GM19035 (cell line): ENCODE results near the gene NUP50.
"Not testable (repeated sequence)": the region's sequence is repeated elsewhere in the genome, so short reads cannot be mapped to it uniquely, and the experiment has no call there.

Experiments
- ATAC-seq: cut with Tn5 transposase; IDR thresholded peaks from one replicate; pipeline ENCODE4 v1.9.1; 2021; ENCODE audit not compliant: unreplicated experiment

NUP50 gene

DNA sequence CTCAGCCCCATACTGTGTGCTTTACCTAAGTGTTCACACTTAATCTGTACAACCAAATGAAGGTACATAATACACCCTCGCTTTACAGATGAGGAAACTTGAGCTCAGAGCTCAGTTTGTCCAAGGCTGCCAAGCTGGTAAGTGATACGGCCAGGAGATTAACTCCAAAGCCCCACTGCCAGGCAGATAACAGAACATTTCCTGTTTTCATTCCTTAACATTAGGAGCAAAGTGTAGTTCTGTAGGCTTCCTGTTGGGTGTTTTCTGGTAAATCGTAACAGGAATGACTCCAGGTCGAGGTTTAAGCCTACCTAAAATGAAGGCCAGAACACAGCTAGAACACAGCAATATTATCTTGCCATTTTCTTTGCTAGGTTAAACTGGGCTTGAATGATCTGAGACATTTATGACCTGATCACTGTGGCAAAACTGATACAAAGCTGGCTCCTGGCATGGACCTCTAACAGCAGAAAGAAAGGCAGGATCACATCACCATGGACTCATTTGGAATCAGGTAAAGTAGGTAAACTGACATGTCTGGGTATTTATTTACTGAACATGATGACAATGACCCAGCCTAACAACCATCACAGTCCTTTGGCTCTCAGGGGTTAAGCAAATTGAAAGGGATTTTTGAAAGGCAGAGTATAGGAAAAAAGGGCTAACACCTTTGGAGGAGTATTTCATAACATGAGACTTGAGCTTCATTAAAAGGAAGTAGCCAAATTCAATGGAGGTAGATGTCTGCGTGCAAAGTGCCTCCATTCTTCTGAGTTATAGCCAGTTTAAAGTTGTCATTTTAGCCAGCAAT, 3.9 kb upstream of the NUP50 start:
- no peak for ATAC-seq

DNA sequence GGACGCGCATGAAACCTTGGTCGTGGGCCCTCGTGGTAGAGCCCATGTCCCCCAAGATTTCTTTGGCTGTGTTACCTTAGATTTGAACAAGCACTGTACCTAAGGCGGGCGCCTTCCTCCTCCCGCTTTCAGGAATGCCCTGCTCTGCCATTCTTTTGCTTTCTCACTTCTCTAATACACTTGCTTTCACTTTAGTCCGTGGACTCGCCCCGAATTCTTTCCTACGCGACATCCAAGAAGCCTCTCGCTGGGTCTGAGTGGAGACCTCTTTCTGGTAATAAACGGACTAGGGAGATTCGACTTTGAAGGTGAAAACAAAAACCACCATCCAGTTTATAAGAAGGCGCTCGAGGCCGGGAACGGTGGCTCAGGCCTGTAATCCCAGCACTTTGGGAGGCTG, 1.2 kb upstream of the NUP50 start:
- no peak for ATAC-seq

- peak; percentile 5 for ATAC-seq
Measured at GRCh38 chr22:45163099-45163450, 650 bp upstream of the NUP50 start.

DNA sequence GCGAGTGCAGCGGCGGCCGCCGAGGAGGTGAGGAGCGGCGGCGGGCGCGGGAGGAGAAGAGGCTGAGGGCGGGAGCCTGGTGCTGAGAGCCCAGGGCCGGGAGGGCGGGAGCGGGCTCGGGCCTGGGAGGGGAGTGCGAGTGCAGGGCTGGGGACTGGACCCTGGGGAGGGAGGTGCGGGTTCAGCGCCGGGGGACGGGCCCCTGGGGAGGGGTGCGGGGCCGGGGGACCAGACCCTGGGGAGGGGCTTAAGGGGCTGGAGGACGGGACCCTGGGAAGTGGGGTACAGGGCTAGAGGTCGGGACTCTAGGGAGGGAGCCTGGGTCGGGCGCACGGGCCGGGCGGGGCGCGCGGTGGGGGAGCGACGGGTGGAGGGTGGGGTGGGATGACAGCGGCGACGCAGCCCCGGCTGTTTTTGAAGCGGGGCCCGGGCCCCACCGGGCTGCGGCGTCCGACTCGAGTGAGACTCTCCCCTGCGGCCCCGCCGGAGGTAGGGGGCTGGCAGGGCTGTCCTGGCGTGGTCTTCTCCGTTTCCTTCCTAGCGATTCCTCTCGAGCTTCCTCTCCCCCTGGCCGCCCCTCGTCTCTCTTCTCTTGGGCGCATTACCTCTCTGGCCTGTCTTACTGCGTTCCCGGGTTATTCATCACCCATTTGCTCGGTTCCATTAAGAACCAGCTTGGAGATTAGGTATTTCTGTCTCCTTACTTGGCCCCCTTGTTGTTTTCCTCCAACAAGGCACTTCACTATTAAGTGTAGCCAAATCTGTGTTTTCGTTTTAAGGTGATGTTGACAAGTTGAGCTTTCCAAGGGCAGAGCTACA, 754 bp downstream of the NUP50 start:
- ATAC-seq, result peak; percentile 32

GRCh38 chr22:45166932-45167331, 3.2 kb downstream of the NUP50 start:
- ATAC-seq, result no peak

GRCh38 chr22:45169591-45170466, 6.1 kb downstream of the NUP50 start:
- ATAC-seq, result no peak

DNA sequence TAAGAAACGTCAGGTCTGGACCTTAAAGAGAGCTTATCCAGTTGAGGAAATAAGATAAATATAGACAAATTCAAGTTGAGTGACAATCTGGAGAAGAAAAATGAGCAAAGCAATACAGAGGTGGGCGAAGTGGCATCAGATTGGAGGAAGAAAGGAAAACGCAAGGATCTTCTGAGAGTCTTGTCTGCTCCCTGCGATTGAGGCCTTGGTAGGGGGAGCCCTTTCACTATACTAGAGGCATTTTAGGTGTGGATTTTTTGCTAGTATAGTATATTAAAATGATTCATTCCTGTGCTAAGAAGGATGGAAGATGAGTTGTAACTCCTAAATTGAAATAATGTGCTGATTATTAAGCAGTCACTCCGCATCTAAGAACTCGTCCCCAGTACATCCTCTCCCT, 8.1 kb downstream of the NUP50 start:
- ATAC-seq, result no peak

DNA sequence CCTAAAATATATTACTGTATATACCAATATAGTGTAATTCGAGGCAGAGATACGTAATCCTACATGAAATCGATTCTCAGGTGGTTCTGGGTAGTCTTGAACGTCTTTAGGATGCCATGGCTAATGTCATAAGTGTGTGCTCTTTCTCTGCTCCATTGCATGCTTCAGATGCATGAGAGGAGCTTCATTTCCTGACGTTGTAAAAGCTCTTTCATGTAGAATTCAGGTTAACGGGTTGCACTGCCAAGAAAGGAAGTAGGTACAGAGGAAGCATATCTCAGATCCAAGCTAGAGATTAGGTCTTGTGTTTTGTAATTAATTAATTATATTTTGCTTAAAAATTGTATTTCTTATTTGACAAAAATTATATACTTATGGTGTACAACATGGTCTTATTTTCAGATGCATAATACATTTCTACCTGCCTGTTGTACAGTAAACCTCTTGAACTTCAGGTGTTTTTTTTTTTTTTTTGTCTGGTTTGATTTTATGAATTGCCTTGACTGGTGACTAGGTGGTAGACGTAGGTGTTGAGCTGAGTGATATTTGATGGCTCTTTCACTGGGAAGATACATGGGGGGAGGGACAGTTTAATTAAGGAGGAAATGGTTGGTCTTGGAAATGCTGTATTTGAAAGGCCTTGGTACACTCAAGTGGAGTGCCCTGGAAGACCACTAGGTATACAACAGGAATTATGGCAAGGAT, 9.3 kb downstream of the NUP50 start:
- no peak for ATAC-seq

DNA sequence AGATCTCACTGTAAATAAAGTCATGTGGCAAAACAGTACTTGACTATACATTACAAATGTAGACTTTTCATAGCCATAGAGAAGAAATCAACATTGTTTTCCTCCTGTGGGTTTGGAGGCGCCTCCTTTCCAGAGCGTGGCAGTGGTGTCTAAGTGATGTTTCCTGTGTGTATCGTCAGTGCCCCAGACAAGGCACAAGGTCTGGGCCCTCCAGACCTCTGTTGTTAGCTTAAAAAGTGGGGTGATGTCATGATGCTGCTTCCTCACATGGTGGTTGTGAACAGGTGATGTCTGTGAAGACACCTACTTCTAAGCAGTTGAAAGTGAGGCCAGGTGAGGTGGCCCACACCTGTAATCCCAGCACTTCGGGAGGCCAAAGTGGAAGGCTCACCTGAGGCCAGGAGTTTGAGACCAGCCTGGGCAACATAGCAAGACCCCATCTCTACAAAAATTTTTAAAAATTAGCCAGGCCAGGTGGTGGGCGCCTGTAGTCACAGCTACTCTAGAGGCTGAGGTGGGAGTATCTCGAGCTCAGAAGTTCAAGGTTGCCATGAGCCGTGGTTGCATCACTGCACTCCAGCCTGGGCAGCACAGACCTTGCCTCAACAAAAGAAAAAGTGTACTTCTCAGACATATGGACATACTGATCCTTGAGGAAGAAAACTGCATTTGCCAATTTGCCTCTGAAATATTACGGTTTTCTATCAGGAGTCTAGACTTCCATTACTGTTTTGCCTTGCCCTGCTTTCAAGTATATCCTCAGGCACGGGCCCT, 15.7 kb downstream of the NUP50 start:
- ATAC-seq, result no peak

DNA sequence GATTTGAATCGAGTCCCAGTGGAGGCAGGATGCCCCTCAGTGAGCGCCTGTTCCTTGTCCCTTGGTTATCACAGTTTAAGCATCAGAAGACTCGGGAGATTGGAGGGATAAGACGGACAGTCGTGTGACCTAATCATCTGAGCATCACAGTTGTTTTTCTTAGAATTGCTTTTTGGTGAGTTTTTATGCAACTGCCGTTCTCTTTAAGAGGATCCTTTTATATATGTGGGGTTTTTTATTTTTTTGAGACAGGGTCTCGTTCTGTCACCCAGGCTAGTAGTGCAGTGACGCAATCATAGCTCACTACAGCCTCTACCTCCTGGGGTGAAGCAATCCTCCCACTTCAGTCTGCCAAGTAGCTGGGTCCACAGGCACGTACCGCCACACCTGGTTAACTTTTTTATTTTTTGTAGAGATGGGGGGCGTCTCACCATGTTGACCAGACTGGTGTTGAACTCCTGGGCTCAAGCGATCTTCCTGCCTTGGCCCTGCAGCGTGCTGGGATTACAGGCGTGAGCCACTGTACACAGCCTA, 16.5 kb downstream of the NUP50 start:
- no peak for ATAC-seq

DNA sequence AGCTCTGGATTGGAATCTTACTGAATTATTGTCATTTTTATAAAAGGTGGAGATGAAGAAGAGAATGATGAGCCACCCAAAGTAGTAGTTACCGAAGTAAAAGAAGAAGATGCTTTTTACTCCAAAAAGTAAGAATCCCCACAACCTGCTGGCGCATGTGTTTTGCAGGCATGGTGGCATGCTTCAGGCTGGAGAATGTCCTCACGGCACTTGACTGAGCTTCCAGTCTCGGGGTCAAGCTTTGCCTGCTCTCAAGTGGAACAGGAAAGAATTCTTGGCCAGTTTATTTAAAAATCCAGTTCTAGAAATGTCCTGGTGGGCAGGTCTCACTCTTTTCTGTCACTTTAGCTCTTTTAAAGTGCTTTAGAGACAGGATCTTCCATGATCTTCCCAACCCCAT, 17.5 kb downstream of the NUP50 start:
- no peak for ATAC-seq

- no peak for ATAC-seq
Measured at GRCh38 chr22:45181766-45182165, 18.0 kb downstream of the NUP50 start.

DNA sequence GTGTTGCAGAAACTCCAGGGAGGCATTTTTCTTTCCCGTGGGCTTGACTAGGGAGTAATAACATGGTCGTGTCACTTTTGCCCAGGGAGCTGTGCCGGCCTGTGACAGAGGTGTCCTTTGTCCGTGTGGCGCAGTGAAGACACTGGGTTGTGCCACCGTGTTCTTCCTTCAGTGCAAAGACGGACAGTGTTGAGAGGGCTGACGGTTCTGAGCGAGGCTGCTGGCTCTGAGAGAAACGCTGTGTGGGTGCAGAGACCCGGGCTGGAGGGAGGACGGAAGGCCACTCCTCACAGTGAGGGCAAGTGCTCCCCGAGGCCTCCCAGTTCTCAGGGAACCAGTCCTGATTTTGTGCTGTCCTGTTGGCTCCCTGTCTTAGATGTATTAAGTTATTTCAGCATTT, 20.2 kb downstream of the NUP50 start:
- no peak for ATAC-seq

DNA sequence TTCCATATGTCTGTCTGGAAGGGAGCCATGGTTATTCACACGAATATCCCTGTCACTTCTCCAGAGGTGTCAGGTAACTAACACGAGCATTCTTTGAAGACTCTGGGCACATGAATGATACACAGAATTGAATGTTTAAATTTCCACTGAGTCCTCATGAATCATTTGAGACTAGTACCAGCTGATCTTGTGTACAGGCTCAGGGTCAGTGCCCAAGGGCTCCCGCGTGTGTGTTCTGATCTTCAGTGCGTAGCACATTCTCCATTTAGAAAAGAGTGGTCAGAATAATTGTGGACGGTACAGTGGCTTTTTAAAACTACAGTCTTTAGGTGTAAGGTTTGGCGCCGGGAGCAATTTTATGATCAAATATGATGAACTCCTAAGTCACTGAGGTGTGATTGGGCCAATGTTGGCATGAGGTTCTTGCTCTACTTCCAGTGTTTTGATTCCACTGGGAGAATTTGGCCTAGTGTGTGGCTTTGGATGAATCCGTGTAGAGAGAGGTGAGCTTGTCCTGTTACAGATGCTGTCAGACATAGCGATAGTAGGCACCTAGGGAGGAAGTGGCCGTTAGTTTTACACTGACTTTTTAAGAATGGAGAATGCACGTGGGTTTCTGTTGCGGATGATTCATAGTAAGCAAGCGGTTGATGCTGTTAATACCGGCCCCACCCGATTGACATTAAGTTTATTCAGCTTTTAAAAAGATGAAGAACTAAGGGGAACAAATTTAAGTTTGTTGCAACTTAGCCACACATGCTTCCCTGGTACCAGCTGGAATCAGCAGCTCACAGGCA, 22.2 kb downstream of the NUP50 start:
- no peak for ATAC-seq

GRCh38 chr22:45187891-45188290, 24.2 kb downstream of the NUP50 start:
- no peak for ATAC-seq

- no peak for ATAC-seq
Measured at GRCh38 chr22:45188779-45189178, 25.1 kb downstream of the NUP50 start.

- ATAC-seq, result no peak
Measured at GRCh38 chr22:45190202-45190872, 26.6 kb downstream of the NUP50 start.

DNA sequence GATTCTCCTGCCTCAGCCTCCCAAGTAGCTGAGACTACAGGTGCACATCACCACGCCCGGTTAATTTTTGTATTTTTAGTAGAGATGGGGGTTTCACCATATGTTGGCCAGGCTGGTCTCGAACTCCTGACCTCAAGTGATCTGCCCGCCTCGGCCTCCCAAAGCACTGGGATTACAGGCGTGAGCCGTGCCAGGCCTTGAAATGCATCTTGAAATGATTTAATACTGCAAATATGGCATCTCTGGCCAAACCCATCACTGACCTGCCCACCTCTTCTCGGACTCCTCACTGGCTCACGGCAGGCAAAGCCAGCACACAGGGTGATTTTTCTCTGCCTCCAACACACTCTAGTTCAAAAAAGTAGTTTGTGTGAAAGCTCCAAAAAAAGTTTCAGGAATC, 28.0 kb downstream of the NUP50 start:
- not testable (repeated sequence) for ATAC-seq
